Renal cortex interstitium (tissue), 11 donors: Measurements from ENCODE around the gene NYNRIN. TPM values are rescaled to one million over a fixed set of nuclear protein-coding genes. Genes with fewer than 3 reads are reported as not detected.
"Not testable (repeated sequence)": the region's sequence is repeated elsewhere in the genome, so short reads cannot be mapped to it uniquely, and the experiment has no call there.

Experiments
- DNase-seq, 11 donors: peaks; one replicate each; pipeline ENCODE4 v3.0.0-alpha.2; 2013; ENCODE audit warnings: low read depth in 9 of 11, low spot score in 4 of 11; ENCODE audit errors: extremely low read depth in 1 of 11
- polyA plus RNA-seq, 3 donors: library from polyadenylated mRNA; unstranded; fragments of 120-200 nt; gene quantifications; one replicate each; pipeline ENCODE4 v1.2.1, GENCODE V29; 2013; ENCODE audit not compliant: insufficient read length in 3 of 3

NYNRIN gene
- polyA plus RNA-seq, 3 donors: 47.5 to 60.0 (median 47.8) TPM

DNA sequence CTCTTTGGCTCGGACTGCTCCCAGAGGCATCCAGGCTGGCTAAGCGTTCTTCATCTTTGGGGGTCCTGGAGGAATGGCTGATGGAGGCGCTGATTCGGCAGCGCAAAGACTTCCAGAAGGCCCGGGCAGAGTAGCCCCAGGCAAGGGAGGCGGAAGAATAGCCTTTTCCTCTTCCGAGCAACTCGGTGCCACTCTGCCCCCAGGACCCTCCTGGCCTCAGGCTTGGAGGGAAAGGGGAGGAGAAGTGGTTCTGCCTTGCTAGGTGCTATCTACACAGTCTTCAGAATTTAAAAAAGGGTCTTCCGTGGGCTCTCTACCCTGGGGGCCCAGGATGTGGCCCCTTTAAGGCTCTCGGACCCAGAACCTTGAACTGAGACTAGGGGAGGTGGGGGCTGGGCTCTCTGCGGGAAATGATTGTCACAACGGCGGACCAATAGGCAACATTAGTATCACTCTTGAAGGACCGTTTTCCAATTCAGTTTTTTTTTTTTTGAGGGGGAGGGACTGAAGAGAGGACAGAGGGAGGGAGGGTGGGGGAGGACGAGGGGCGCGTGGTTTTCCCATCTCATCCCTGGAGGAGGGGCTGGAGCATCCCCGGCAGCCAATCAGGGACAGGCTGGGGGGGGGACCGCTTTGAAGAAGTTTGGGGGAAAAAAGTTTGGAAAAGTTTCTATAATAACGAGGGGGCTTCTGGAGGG is 31.1 kb upstream of the NYNRIN start, which contains the start of gene NFATC4:
Gene NFATC4, plus strand, starts transcription at position 671 of the 698 bp plus-strand sequence. CDS start 157 bp downstream, outside the sequence.
- DNase-seq: peak; percentile 80 to 94 (median 90)

DNA sequence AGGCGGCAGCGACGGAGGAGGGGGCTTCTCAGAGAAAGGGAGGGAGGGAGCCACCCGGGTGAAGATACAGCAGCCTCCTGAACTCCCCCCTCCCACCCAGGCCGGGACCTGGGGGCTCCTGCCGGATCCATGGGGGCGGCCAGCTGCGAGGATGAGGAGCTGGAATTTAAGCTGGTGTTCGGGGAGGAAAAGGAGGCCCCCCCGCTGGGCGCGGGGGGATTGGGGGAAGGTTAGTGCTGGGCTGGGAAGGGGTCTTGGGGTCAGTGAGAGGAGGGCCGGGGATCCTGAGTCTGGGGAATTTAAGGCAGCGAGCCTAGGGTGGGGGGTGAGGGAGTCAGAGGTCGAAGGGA is 30.6 kb upstream of the NYNRIN start:
- DNase-seq: no peak

DNA sequence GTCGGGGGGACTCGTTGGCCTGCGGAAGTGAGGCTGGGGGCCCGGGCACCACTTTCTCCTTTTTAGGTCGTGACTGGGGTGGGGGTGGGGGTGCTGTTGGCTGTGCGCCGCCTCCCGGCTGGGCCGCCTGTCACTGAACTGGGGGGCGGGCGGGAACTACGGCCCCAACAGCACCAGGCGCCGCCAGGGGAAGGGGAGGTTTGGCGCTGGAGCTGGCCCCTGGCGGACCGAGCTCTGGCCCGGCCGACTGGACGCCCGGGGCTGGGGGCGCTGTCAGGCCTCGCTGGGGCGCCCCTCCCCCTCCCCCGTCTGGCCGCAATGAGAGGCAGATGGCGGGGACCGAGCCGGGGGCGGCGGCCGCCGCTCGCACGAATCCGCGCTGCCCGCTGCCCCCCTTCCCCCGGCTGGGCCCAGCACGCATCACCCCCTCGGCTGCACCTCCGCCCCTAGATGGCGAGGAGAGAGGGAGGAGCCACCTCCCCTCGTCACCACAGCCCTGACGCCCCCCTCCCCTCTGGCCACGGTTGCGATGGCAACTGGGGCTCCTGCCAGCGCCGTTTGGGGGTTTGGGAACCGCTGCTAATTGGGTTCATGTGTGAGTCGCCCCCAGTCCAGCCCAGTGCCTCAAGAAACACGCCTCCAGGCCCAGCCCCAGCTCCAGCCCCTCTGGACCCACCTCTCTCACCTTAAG is 30.1 kb upstream of the NYNRIN start:
- DNase-seq: peak in 9 of 11 donors; percentile 60 to 77 (median 73)

DNA sequence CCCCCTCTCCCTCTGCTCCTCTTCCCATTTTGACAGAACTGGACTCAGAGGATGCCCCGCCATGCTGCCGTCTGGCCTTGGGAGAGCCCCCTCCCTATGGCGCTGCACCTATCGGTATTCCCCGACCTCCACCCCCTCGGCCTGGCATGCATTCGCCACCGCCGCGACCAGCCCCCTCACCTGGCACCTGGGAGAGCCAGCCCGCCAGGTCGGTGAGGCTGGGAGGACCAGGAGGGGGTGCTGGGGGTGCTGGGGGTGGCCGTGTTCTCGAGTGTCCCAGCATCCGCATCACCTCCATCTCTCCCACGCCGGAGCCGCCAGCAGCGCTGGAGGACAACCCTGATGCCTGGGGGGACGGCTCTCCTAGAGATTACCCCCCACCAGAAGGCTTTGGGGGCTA is 29.3 kb upstream of the NYNRIN start:
- no peak for DNase-seq

DNA sequence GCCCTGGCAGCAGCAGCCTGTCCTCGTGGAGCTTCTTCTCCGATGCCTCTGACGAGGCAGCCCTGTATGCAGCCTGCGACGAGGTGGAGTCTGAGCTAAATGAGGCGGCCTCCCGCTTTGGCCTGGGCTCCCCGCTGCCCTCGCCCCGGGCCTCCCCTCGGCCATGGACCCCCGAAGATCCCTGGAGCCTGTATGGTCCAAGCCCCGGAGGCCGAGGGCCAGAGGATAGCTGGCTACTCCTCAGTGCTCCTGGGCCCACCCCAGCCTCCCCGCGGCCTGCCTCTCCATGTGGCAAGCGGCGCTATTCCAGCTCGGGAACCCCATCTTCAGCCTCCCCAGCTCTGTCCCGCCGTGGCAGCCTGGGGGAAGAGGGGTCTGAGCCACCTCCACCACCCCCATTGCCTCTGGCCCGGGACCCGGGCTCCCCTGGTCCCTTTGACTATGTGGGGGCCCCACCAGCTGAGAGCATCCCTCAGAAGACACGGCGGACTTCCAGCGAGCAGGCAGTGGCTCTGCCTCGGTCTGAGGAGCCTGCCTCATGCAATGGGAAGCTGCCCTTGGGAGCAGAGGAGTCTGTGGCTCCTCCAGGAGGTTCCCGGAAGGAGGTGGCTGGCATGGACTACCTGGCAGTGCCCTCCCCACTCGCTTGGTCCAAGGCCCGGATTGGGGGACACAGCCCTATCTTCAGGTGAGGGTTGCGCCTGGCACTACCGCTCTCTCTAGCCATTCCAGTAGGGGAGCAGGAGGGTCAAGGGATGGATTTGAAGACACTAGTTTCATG is 28.7 kb upstream of the NYNRIN start:
- no peak for DNase-seq

DNA sequence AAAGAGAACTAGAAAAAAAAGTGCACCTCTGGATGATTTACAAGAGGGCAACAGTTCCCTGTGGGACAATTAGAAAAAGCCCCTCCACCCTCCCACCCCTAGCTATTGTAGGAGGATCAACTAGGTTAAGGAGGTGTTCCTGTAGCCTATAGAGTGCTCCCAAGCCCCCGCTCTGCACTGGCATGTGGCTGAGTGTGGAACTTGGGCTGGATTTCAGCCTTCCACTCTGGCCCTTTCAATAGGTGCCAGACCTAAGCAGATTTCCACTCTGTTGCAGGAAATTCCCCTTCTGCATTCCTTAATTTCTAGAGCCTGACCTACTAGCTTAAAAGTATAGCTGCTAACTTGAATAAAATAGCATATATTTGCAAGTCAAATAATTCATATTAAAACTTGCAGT is 28.1 kb upstream of the NYNRIN start:
- no peak for DNase-seq

DNA sequence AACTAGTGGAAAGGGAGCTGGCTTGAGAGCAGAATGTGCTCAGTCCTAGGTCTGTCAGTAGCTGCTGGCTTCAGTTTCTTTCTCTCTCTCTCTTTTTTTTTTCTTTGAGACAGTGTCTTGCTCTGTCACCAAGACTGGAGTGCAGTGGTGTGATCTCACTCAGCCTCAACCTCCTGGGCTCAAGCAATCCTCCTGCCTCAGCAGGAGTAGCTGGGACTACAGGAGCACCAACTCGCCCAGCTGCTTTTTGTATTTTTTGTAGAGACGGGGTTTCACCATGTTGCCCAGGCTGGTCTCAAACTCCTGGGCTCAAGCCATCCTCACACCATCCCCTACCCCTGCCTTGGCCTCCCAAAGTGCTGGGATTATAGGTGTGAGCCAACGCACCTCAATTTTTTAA is 27.2 kb upstream of the NYNRIN start:
- DNase-seq: not testable (repeated sequence)

DNA sequence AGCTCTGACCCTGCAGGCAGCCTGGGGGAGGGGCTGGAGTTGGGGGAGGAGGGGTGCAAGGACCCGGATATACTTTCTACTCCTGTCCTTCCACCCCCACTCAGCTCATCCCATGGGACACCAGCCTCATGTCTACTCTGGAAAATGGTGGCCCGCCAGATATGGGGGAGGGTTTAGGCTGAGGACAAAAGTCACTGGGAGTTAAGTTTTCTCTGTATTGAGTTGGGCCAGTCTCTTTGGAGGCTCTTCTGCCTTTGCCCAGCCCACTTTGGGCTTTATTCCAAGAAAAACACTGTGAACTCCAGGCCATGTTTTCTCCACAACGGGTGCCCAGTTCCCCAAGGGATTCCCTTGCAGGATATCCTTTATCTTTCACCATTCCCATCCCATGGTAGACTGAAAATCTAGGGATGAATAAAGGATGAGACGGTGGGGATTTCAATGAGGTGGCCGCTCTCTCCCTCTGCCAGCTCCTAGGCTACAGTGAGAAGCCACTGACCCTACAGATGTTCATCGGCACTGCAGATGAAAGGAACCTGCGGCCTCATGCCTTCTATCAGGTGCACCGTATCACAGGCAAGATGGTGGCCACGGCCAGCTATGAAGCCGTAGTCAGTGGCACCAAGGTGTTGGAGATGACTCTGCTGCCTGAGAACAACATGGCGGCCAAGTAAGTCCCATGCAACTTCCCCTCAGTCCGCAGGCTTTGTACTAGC is 25.9 kb upstream of the NYNRIN start:
- peak in 2 of 11 donors; percentile 43 to 44 for DNase-seq

DNA sequence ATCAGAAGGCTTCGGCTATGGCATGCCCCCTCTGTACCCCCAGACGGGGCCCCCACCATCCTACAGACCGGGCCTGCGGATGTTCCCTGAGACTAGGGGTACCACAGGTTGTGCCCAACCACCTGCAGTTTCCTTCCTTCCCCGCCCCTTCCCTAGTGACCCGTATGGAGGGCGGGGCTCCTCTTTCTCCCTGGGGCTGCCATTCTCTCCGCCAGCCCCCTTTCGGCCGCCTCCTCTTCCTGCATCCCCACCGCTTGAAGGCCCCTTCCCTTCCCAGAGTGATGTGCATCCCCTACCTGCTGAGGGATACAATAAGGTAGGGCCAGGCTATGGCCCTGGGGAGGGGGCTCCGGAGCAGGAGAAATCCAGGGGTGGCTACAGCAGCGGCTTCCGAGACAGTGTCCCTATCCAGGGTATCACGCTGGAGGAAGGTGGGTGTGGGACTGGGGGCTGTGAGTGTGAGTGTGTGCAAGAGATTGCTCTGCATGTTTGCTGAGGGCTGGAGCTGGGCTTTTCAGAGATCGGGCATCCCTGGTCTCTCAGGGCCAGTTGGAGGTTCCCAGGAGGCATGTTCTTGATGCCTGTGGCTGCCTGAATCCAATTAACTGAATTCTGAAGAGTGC is 22.2 kb upstream of the NYNRIN start:
- no peak for DNase-seq

DNA sequence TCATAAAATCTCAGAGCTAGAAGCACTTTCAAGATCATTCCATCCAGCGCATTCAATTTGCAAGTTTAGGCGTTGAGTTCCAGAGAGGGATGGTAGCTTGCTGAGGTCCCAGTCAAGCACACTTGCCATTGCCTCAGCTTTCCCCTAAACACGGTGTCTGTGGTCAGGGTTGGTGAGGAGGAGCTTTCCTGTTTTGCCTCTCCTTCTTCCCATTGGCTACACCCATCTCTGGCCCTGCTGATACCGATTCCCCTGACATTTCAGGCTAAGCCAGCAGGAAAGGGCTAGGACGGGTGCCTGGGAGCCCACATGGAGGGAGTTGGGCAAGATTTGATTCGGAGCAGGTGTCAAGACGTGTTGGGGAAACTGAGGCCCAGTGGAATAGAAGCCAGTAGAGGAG is 21.7 kb upstream of the NYNRIN start:
- DNase-seq: no peak

DNA sequence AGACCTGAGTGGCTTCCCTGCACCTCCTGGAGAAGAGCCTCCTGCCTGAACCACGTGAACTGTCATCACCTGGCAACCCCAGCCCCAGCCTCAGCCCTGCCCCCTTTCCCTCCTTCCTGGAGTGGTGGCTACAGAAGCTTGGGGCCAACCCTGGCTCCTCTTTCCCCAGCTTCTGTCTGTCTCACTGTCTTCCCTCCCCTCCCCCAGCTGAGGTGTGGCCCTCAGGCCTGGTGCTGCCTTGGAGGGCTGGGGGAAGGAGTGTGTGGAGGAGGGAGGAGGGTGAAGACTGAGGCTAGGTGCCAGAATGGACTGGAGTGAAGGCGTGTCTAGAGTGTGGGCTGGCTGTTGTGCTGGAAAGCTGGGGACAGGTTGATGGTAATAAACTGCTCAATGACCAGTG is 21.1 kb upstream of the NYNRIN start:
- no peak for DNase-seq

DNA sequence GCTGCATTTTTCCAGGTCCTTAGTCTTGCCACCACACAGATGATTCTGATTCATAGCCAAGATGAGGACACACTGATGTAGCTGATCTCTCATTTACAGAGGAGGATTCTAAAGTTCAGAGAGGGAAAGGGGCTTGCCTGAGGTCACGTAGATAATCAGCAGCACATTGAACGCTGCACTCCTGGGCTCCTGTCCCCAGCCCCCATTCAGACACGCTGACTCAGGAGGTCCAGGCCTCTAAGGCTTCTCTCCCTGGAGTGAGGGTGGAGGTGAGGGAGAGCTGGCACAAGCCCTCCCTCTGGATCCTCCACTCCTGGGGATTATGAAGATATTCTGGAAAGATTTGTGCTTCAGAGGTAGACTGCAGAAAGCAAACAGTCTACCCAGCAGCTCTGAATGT is 20.5 kb upstream of the NYNRIN start:
- DNase-seq: no peak

DNA sequence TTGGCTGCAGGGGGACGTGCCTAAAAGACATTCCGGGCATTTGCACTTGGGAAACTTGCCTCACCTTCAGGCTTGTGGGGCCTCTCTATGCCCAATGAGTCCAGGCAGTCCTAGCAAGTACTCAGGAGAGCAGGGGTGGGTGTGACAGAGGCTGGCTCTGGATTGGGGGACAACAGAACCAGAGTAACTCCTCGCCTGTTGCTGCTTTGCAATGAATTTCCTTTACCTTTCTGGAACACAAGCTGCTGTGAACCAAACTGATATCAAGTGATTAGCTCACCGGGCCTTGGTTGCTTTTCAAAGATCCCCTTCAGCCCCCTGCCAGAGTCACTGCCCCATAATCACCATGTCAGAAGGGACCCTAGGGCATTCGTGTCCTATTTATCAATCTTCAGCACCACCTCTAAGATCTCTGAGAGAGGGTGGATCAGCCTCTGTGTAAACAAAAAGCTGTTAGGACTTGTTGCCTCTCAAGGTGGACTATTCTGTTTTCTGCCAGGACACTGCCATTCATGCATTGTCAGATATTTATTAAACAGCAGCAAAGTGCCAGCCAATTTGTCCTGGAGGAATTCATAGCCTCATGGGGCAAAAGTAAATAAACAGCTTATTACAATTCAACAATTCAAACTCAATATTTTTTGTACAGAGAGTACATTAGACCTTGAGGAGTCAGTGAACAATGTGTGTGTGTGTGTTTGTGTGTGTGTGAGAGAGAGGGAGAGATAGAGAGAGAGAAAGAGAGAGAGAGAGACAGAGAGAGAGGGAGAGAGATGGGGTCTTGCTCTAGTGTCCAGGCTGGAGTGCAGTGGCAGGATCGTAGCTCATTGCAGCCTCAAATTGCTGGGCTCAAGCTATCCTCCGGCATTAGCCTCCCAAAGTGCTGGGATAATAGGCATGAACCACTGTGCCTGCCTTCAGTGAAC is 19.6 kb upstream of the NYNRIN start:
- DNase-seq: no peak

DNA sequence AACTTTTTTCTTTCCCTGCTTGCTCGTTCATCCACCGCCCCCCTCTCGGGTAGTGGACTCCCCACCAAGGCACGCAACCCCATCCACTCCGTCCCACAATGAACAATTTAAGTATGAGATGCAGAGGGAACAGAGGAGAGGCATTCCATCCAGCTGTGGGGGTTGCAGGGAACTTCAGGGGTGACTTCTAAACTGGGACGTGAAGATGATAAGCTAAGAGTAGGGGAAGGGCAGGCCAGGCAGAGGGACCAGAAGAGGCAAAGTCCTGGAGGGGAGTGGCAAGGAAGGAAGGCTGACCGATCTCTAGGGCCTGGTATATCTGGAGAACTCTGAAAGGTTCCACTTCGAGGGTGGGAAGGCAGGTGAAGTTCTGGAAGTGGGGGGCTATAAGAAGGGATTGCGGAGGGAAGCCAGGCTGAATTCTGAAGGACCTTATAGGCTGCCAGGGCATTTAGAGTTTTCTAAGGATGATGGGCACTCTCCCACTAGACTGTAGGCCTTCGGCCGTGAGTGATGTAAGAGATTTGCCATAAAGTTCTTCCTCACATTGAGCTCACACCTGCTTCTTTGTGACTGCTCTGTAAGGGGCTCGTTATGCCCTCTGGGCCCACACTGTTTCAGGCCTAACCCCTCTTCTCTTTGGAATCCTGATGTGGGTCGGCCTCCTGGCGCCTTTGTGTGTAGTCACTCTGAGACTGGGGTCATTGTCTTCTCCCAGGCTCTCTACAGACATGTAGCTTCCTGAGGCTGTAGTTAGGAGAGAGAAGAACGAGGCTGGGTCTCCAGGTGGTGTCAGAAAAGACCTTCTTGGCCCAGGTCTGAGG is 18.7 kb upstream of the NYNRIN start:
- no peak for DNase-seq

DNA sequence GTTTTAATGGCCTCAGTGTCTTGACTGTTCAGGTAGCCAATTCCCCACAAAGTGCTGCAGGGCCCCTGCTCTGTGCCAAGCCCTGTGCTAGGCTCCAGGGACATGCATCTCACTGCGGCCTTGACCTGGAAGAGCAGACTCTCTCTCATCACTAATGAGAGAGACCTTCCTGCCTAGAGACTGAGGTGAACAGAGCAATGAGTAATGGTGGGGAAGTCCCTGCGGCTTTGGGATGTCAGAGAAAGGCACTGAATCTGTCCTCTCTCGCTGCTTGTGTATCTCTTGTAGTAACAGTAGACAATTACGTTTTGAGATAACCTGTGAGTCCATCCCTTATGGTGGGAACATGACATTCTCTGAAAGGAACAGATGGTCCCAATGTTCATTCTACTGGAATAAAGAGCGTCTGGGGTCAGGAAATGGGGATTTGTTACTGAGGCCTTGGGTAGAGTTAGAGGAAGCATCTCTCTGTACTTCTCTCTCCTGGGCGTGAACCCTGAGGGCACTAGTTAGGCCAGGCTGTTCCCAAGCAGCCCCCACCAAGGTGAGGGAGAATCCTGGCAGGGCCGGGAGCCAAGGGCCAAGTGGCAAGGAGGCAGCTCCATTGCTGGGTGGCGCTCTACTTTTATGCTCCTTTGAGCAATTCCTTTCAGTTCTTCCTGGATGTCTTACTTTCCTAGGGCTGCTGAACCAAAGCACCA is 17.3 kb upstream of the NYNRIN start:
- no peak for DNase-seq

DNA sequence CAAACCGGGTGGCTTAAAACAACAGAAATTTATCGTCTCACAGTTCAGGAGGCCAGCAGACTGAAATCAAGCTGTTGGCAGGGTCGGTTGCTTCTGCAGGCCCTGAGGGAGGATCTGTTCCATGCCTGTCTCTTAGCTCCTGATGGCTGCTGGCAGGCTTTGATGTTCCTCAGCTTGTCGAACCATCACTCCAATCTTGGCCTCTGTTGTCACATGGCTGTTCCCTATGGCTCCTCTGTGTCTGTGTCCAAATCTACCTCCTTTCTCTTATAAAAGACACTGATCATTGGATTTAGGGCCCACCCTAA is 16.8 kb upstream of the NYNRIN start:
- DNase-seq: no peak

DNA sequence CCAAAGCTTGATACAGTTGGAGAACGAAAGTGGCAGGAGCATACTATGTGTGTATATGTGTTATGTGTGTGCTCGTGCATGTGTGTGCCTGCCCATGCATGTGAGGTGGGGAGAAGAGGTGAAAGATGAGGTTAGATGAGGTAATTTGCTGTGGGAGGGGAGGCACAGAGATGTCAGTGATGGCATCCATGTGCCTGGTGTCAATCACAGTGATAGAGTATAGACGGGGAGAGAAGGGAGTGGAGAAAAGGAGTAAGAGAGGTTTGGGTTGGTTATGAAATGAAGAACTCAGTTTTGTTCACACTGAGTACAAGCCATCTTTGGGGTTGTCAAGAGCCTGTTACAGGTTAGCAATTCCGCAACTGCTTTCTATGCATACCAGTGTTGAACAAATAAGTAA is 14.6 kb upstream of the NYNRIN start:
- DNase-seq: no peak
